NCI-H2171 treated with DMSO at 0.1 percent for 48 hours (cell line): ENCODE measurements around the gene FEV.

Experiments used
- DNase-seq: peaks from one replicate; lab custom pipeline; 2025; lab: John Stamatoyannopoulos, UW

The FEV gene

GRCh38 chr2:219017201-219017931, 32.4 kb upstream of the FEV start:
- peak; percentile 20 for DNase-seq

- DNase-seq = no peak
Measured at GRCh38 chr2:219016721-219017120, 31.7 kb upstream of the FEV start.

- no peak for DNase-seq
Measured at GRCh38 chr2:219010873-219011272, 25.9 kb upstream of the FEV start.

GRCh38 chr2:219010162-219010756, 25.3 kb upstream of the FEV start:
- peak; percentile 34 for DNase-seq

- no peak for DNase-seq
Measured at GRCh38 chr2:219009294-219009693, 24.3 kb upstream of the FEV start.

DNA sequence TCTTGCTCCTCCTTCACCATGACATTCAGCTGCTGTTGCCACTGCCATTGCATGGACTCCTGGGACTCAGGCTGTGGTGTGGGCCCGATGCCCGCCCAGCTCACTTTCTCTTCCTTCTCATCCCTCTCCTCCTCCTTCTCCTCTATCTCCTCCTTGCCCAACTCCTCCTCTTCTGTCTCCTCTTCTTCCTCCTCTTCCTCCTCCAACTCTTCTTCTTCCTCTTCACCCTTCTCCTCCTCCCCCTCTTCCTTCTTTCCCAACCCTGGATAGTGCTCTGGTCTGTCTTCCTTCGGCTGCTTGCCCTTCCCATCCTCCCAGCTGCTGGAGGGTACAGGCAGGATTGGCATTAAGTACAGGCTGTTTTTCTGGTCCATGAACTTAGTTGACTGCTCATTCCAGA, 19.0 kb upstream of the FEV start:
- no peak for DNase-seq

- DNase-seq = no peak
Measured at GRCh38 chr2:219003267-219003634, 18.3 kb upstream of the FEV start.

DNA sequence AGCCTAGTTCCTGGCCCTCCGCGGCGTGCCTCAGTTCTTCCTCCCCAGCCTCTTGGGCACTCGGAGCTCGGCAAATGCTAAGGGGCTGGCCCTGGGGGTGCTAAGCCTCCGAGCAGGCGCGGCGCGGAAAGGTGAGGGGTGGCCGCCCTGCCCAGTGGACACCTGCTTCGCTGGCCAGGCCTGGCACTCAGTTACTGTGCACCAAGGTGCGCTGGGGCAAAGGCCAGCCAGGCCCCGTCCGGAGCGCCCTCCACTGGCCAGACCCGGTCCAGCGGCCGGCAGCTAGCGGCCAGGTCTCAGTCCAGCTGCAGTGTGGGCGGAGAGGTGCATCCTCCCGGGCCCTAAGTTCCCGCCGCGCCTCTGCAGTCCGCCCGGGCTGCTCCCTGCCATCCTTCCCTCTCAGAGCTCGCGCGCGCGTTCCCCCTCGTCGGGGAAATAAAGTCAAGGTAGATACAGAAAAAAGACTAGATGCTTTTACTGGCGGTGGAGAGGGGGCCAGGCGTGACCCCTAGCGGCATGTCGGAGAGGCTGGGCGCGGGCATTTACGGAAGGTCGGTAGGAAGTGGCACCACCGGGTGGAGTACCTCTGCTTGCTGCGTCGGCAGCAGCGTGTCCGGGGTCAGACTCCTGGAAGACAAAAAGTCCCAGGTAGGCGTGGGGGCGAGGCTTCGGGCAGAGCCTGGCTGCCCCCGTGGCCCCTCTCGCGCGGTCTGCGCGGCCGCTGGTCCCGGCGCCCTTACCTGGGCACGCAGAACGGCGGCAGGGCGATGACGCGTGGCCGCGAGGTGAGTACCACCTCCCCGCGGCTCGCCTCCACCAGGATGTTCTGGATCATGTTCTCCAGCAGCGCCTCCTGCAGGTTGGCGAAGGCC, 17.6 kb upstream of the FEV start:
- DNase-seq = peak; percentile 25

DNA sequence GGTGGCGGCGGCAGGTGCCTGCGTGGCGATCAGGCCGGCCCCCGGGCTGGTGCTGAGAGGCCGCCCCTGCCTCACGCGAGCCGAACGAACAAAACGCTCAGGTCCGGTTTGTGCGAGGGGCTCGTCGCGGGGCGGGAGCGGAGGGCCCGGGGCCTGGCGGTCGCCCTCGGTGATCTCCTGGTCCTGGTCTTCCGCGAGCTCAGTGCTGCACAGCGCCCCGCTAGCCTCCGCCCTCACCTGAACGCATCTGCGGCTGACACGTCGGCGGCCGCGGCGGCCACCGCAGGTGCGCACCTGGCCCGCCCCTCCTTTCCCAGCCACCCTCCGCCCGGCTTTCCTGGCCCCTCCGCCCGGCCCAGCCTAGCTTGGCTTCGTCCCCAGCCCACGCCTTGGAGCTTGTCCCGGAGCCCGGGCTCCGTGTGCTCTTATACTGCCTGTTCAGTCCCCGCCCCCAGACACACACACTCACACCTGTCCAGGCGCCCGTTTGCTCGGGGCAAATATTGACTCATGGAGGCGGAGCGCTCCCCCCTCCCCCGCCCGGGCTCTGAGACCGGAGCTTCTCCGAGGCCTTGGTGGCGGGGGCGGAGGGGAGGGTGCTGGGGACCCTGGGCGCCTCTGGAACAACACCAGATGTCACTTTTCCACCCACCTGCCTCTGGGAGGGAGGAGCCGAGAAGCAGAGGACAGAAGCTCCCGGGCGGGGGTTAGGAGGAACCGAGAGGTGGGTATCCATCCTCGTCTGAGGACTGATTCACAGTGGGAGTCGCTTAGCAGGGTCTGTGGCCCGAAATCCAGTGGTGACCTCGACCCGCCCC, 16.8 kb upstream of the FEV start:
- DNase-seq = peak; percentile 98

GRCh38 chr2:219001100-219001576, 16.2 kb upstream of the FEV start:
- DNase-seq = no peak

GRCh38 chr2:219000569-219000960, 15.6 kb upstream of the FEV start:
- peak; percentile 43 for DNase-seq

DNA sequence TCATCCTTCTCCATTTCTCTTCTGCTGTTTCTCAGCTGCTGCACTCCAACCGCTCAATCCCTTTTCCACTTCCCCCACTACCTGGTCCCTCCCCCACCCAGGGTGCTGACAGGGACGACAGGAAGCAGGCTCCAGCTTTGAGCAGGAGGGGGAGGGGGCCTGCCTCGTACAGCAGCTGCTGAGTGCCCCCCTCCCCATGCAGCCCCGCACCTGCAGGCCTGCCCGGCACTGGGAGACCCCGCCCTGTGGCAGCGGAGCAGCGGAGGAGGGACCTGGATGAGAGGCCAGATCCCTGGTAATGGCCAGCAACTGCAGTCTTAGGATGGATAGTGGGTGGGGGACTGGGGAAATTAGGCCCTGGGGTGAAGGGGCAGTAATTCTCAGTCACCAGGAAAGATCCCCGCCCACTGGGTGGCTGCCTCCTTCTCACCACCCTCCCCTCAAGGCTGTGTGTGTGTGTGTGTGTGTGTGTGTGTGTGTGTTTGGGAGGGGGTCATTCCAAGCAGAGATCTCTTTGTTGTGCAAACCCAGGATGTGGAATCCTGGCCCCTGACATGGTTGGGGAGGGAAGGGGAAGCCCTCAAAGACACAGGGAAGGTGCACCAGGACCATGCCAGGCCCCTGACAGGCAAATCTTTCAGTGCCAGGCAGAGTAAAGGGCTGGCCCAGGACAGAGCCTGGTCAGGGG, 15.0 kb upstream of the FEV start:
- peak; percentile 87 for DNase-seq

DNA sequence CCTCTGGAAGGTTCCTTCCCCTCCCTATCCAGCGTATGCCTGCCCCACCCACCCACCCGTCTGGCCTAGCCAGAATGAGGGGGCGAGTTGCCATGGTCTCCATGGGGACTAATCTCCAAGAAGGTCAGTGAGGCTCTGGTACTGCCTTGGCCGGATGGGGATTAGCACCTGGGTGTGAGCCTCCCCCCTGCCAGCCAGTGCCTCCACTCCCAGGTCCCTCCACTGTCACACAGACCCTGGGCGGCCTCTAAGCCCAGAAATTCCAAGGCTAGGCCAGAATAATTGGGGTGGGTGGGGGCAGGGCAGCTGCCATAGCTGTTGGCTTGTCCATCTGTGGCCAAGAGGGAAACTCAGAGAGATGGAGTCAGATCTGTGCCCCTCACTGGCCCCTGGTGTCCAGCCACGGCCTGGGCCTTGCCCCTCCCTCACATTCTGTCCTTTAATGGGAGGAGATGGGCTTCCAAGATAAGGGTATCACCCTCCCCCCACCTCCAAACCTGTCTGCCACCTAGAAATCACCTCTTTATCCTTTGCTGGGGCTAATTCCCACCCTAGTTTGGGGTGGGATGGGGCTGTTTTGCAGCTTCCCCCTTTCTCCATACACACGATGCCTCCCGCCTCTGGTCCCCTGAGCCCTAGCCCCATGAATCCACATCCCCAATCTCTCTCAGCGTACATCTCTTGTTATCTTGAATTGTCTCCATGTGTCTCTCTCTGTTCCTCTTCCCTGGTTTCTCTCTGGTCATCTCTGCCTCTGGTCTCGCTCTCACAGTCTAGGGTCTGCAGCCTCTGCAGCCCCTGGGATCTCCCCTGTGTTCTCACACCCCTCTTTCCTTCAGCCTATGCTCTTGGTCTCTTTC, 14.3 kb upstream of the FEV start:
- no peak for DNase-seq

DNA sequence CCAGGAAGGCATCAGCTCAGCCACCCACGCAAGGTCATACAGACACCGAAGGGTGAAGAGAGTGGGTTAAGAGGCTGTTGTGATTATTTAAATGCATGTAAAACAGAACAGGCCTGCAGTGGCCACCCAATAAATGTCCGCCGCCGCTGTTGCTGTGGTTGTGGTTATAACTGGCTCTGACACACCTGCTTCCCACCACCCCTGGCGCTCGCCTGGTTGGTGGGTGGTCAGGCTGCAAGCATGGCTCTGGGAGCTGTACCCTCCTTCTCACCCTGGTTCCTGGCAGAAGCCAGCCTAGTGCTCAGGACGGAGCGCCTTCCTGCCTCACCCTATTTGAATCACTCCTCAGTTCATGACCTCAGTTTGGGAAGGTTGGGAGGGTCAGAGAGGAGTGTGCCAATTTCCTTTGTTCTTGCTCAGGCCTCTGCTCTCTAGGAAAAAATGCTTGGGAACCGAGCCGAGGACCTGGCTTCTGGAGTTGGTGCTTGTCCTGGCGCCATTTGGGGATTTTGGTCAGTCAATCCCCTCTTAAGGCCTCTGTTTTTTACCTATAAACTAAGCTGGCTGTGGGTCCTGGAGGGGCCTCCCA, 13.5 kb upstream of the FEV start:
- DNase-seq = peak; percentile 12

DNA sequence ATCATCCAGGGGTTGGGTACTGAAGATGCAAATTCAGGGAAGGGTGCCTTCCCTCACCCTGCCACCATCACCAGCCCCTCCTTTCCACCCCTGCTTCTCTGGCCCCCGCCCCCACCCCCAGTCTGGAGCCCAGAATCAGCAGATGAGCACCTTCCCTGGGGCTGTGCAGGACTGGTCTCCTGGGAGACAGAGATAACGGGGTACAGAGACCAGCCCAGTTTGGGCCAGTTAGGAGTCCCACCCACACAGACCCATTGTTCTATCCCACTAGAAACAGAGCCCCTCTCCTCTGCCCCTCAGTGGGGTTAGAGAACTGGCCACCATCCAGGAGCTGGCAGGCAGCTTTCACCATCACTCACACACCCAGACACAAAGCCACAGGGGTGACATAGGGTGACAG, 12.7 kb upstream of the FEV start:
- peak; percentile 67 for DNase-seq

DNA sequence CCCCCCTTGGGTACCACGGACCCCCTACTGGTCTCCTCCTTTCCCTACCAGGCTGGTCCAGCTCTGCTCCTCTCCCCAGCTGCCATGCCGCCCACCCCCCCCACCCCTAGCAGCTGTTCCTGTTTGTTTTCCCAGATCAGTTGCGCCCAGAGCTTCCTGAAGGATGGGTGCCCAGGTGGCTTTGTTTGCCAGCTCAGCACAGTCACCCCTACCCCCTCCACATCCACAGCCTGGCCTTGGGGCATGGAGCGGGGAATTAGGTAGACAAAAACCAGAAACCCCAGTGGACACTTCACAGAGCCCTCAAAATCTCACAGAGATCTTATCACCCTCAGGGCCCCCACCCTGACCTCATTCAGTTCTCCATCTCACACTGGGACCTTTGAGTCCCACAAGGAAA, 12.0 kb upstream of the FEV start:
- DNase-seq = peak; percentile 91

GRCh38 chr2:218995972-218996711, 11.2 kb upstream of the FEV start:
- peak; percentile 81 for DNase-seq

DNA sequence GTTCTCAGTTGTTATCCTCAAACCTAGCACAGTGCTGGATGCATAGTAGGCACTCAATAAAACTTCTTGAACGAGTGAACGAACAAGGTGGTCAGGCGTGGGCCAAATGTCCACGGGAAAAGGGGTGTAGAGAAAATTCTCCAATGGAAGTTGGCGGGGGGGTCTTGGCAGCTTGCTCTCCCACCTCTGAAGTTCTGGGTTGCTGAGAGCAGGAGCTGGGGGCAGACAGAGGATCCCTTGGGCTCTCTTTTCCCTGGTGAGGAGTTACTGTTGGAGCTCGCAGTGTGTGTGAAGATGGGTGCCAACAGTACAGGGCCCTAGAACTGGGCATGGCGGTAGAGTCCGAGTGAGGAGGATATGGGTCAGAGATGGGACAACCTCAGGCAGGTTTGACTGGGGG, 10.6 kb upstream of the FEV start:
- no peak for DNase-seq
